GM18520 (cell line): ENCODE results near the gene C16orf46.

ENCODE experiments used
- ATAC-seq: cut with Tn5 transposase; IDR thresholded peaks from one replicate; pipeline ENCODE4 v1.9.1; 2021; ENCODE audit not compliant: unreplicated experiment

Gene C16orf46

DNA sequence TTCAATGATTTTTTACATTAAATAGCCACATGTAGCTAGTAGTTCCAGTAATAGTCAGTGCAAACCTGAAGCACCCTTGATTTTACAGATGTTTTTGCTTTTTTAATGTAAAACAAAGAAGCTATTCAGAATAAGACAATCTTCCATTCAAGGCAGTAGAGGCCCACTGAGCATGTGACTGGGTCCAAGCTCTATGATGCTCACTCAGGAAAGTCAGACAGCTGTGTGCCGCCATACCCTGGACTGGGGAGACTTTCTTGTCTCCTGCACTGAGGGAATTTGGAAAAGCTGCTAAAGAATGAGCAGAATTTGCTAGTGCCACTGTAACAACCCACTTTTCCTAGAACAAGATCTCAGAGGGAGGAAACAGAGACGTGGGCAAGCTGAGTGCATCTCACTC lies 58.5 kb downstream of the C16orf46 start:
- no peak for ATAC-seq

GRCh38 chr16:81014672-81015071 lies 62.4 kb downstream of the C16orf46 start:
- ATAC-seq: no peak

- ATAC-seq: no peak
These were observed 64.1 kb downstream of the C16orf46 start for GRCh38 chr16:81012974-81013373.
